Kidney (tissue), 14 donors: ENCODE data around the gene UBXN6. TPM values are rescaled to one million over a fixed set of nuclear protein-coding genes. Genes with fewer than 3 reads are reported as not detected.

Experiments used
- DNase-seq, 5 donors: peaks; one replicate each; pipeline ENCODE4 v3.0.0-alpha.2; 2013 to 2020
- FAIRE-seq: peaks from 2 replicates; lab custom pipeline; 2012; peaks lifted over from hg19 to GRCh38; lab: Jason Lieb, UNC
- H3K27ac ChIP-seq, 2 donors: one replicate each; pipeline ENCODE4 v1.7.0; 2013; ENCODE audit warnings: low read depth in 2 of 2, low read length in 2 of 2, inconsistent platforms in 1 of 2
- H3K27me3 ChIP-seq: one replicate; pipeline ENCODE4 v1.7.1; 2013; ENCODE audit warnings: low read length, inconsistent platforms; ENCODE audit not compliant: control insufficient read depth, insufficient read depth
- H3K36me3 ChIP-seq, 3 donors: one replicate each; pipeline versions ENCODE4 v1.7.0 to v1.7.1; 2013; ENCODE audit warnings: low read length in 3 of 3, control low read depth in 1 of 3, inconsistent platforms in 1 of 3; ENCODE audit not compliant: insufficient read depth in 3 of 3, control insufficient read depth in 2 of 3
- H3K4me1 ChIP-seq, 3 donors: one replicate each; pipeline versions ENCODE4 v1.7.0 to v1.7.1; 2013; ENCODE audit warnings: low read length in 3 of 3, inconsistent platforms in 1 of 3, low read depth in 1 of 3; ENCODE audit not compliant: control insufficient read depth in 2 of 3, insufficient read depth in 2 of 3
- H3K4me3 ChIP-seq, 3 donors: one replicate each; pipeline versions ENCODE4 v1.7.0 to v1.8.1; 2013; ENCODE audit warnings: low read length in 3 of 3, control low read depth in 1 of 3, inconsistent platforms in 1 of 3
- H3K9ac ChIP-seq, 3 donors: one replicate each; pipeline versions ENCODE4 v1.7.0 to v1.7.1; 2013; ENCODE audit warnings: low read length in 3 of 3, control low read depth in 1 of 3, inconsistent platforms in 1 of 3
- H3K9me3 ChIP-seq, 3 donors: one replicate each; pipeline versions ENCODE4 v1.7.0 to v1.7.1; 2013; ENCODE audit warnings: low read length in 3 of 3, control low read depth in 1 of 3, inconsistent platforms in 1 of 3; ENCODE audit not compliant: control insufficient read depth in 2 of 3, insufficient read depth in 1 of 3
- CTCF ChIP-seq: IDR thresholded peaks from 3 replicates; pipeline ENCODE4 v1.5.1; 2012; ENCODE audit warnings: mild to moderate bottlenecking, moderate library complexity, borderline replicate concordance; ENCODE audit not compliant: insufficient read depth; ENCODE audit errors: extremely low read depth
- intact Hi-C: fragments of 100-400 bp; cut with DNase I; formaldehyde crosslinking; loops from one replicate; pipeline ENCODE4 v1.11.1; 2022
- polyA plus RNA-seq: library from polyadenylated mRNA; stranded (reverse); fragments of 350-450 nt; fragmentation: Illumina TruSeq; extraction: RNeasy Lipid Tissue Mini Kit (QIAGEN cat#74804); gene quantifications from one replicate; pipeline ENCODE4 v1.2.3, GENCODE V29; 2014; ENCODE audit warnings: low read depth, low replicate concordance; ENCODE audit not compliant: insufficient read depth
- total RNA-seq: library from RNA; stranded (reverse); fragmentation: NEBNext Ultra II Directional; extraction: Animal tissue kit (Norgen Biotek cat#: 25700); gene quantifications from one replicate; pipeline ENCODE4 v1.2.1, GENCODE V29; 2021
- donor health status: control.
- donor health status: control.
- donor health status: control.
- donor health status: control.
- donor health status: control.
- donor health status: DM: yes; HTN: yes; CAD: no.
- donor health status: Normal renal cell carcinoma (clear cell type).

The UBXN6 gene
- total and polyA plus RNA-seq, 2 donors from 2014 or later = 110 to 177 TPM

GRCh38 chr19:4467835-4468234, 10.2 kb upstream of the UBXN6 start:
- no peak overlapping the region for H3K9ac ChIP-seq

GRCh38 chr19:4464815-4465581, 7.4 kb upstream of the UBXN6 start:
- H3K27me3 ChIP-seq = no peaks in the 10 kb centered on the region
- intact Hi-C loops = no loop called here
- no peaks in the 10 kb centered on the region for H3K9me3 ChIP-seq
- H3K9ac ChIP-seq = no peak overlapping the region
- FAIRE-seq = no peak
- TF ChIP-seq CTCF = no peak
- no peaks in the 10 kb centered on the region for H3K36me3 ChIP-seq
- DNase-seq = no peak
- no peak overlapping the region for H3K27ac ChIP-seq
- H3K4me1 ChIP-seq = no peaks in the 10 kb centered on the region
- H3K4me3 ChIP-seq = no peak overlapping the region

More at GRCh38 chr19:4467835-4468234, 10.2 kb upstream of the UBXN6 start:
- H3K4me3 ChIP-seq = no peak overlapping the region
- H3K9me3 ChIP-seq = no peaks in the 10 kb centered on the region
- H3K27me3 ChIP-seq = no peaks in the 10 kb centered on the region
- no peaks in the 10 kb centered on the region for H3K36me3 ChIP-seq
- intact Hi-C loops = no loop called here
- no peak for DNase-seq
- FAIRE-seq = no peak
- H3K4me1 ChIP-seq = no peaks in the 10 kb centered on the region
- H3K27ac ChIP-seq = no peak overlapping the region
- no peak for TF ChIP-seq CTCF

GRCh38 chr19:4456843-4457653, 546 bp downstream of the UBXN6 start:
- H3K4me1 ChIP-seq = peaks cover 0 to 18% (median 7%) of the 10 kb centered on the region in 3 donors
- H3K27ac ChIP-seq = peak overlapping the region; percentile 74 to 78
- H3K9me3 ChIP-seq = no peaks in the 10 kb centered on the region
- H3K4me3 ChIP-seq = peak overlapping the region; percentile 67 to 87 (median 78)
- peaks cover 3 to 13% (median 11%) of the 10 kb centered on the region in 3 donors for H3K36me3 ChIP-seq
- no peaks in the 10 kb centered on the region for H3K27me3 ChIP-seq
- FAIRE-seq (no peak), DNase-seq (peak; percentile 83 to 94 (median 87))
- TF ChIP-seq CTCF = no peak
- intact Hi-C loops = no loop called here
- peak overlapping the region; percentile 56 to 87 (median 81) for H3K9ac ChIP-seq
